Measurements from ENCODE around the gene PAPSS2. TPM values are rescaled to one million over a fixed set of nuclear protein-coding genes. Genes with fewer than 3 reads are reported as not detected.

The PAPSS2 gene
- total RNA-seq, 1 experiment from 2014 or later, result 25.8 TPM

- DNase-seq, result no peak
- Histone ChIP-seq H3K36me3 (replicated peaks; ENCODE audit: control insufficient read depth, insufficient read depth, low read length) (peaks cover 2% of the 10 kb centered on the region), H3K4me3 (ENCODE audit: insufficient read depth, low read depth, low read length) (no peak overlapping the region), H3K27me3 (ENCODE audit: control insufficient read depth, insufficient read depth, low read length) (no peaks in the 10 kb centered on the region; the same call in 1 of the 2 replicates)
These were observed 112.3 kb downstream of the PAPSS2 start for GRCh38 chr10:87771871-87772500.

DNA sequence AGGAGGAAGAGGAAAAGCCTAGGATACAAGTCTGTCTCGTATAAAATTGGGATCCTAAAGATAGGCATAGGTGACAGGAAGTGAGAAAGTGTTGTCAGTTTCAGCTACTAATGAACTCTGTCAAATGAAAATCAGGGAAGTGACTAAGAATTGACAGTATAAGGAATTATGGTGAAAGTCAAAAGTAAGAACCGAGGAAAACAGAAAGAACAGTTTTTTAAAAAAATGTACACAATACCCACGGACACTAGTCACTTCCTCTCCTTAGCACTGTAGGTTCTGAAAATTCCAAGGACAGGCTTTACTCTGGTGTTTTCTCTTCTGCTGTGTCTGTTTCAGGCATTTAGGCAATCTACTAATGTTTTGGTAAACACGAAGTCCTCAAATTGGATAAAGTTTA lies 116.1 kb downstream of the PAPSS2 start:
- Histone ChIP-seq H3K27me3 (ENCODE audit: control insufficient read depth, insufficient read depth, low read length) (no peaks in the 10 kb centered on the region; the same call in 1 of the 2 replicates), H3K4me3 (ENCODE audit: insufficient read depth, low read depth, low read length) (no peak overlapping the region), H3K36me3 (replicated peaks; ENCODE audit: control insufficient read depth, insufficient read depth, low read length) (no peaks in the 10 kb centered on the region; the same call in none of the 2 replicates)
- no peak for DNase-seq

DNA sequence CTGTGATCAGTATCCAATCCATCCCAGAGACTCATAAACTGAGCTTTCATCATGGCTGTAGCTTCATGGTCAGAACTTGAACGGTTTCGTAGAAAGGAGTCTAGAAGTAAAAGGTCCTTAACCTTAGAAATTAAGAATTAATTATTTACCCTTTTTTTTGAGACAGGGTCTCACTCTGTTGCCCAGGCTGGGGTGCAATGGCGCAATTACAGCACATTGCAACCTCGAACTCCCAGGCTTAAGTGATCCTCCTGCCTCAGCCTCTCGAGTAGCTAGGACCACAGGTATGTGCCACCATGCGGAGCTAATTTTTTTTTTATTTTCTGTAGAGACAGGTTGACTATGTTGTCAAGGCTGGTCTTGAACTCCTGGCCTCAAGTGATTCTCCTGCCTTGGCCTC lies 116.7 kb downstream of the PAPSS2 start:
- Histone ChIP-seq H3K27me3 (ENCODE audit: control insufficient read depth, insufficient read depth, low read length) (no peaks in the 10 kb centered on the region; the same call in 1 of the 2 replicates), H3K4me3 (ENCODE audit: insufficient read depth, low read depth, low read length) (no peak overlapping the region), H3K36me3 (replicated peaks; ENCODE audit: control insufficient read depth, insufficient read depth, low read length) (no peaks in the 10 kb centered on the region; the same call in none of the 2 replicates)
- no peak for DNase-seq

GRCh38 chr10:87781545-87781944 lies 121.9 kb downstream of the PAPSS2 start:
- no peaks in the 10 kb centered on the region; the same call in 1 of the 2 replicates for H3K36me3 ChIP-seq (replicated peaks; ENCODE audit: control insufficient read depth, insufficient read depth, low read length)
- H3K4me3 ChIP-seq (ENCODE audit: insufficient read depth, low read depth, low read length), result no peak overlapping the region
- no peak for DNase-seq
- H3K27me3 ChIP-seq (ENCODE audit: control insufficient read depth, insufficient read depth, low read length), result no peaks in the 10 kb centered on the region

GRCh38 chr10:87782721-87783120 lies 123.0 kb downstream of the PAPSS2 start:
- DNase-seq, result no peak
- H3K36me3 ChIP-seq (replicated peaks; ENCODE audit: control insufficient read depth, insufficient read depth, low read length), result no peaks in the 10 kb centered on the region; the same call in 1 of the 2 replicates
- H3K4me3 ChIP-seq (ENCODE audit: insufficient read depth, low read depth, low read length), result no peak overlapping the region
- H3K27me3 ChIP-seq (ENCODE audit: control insufficient read depth, insufficient read depth, low read length), result no peaks in the 10 kb centered on the region

DNA sequence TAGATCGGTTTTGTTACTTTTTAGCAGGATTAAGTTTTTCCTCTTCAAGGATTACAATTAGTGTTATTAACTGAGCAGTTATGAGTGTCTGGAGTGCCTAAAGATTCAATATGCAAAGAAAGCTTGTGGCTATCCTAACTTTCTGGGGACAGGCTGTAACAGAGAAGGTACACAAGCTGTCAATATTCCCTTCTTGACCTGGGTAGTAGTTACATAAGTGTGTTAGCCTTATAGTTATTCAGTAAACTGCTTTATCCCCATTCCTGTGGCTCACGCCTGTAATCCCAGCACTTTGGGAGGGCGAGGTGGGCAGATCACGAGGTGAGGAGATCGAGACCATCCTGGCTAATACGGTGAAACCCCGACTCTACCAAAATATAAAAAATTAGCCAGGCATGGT lies 126.7 kb downstream of the PAPSS2 start:
- Histone ChIP-seq H3K4me3 (ENCODE audit: insufficient read depth, low read depth, low read length) (no peak overlapping the region), H3K36me3 (replicated peaks; ENCODE audit: control insufficient read depth, insufficient read depth, low read length) (no peaks in the 10 kb centered on the region; the same call in 1 of the 2 replicates), H3K27me3 (ENCODE audit: control insufficient read depth, insufficient read depth, low read length) (no peaks in the 10 kb centered on the region)
- DNase-seq, result no peak

DNA sequence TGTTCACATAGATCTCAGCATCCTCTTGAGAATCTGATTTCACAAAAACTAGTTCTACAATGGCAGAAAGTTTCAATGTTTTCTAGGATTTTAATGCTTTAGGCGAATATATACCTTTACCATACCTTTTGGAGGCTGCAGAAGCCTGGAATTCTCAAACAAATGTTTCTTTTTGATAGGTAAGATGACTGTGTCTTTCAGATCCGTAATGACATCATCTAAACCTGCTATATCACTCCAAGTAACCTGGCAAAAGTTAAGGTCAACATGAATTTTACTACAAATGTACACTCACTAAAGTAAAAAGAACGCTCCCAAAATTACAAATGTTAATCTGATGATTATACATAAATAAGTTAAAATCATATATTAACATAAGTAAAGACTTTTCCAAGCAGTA lies 130.5 kb downstream of the PAPSS2 start:
- Histone ChIP-seq H3K36me3 (replicated peaks; ENCODE audit: control insufficient read depth, insufficient read depth, low read length) (no peaks in the 10 kb centered on the region; the same call in 1 of the 2 replicates), H3K4me3 (ENCODE audit: insufficient read depth, low read depth, low read length) (no peak overlapping the region), H3K27me3 (ENCODE audit: control insufficient read depth, insufficient read depth, low read length) (no peaks in the 10 kb centered on the region)
- DNase-seq, result no peak

- no peak overlapping the region for H3K4me3 ChIP-seq (ENCODE audit: insufficient read depth, low read depth, low read length)
- H3K27me3 ChIP-seq (ENCODE audit: control insufficient read depth, insufficient read depth, low read length), result no peaks in the 10 kb centered on the region
- H3K36me3 ChIP-seq (replicated peaks; ENCODE audit: control insufficient read depth, insufficient read depth, low read length), result no peaks in the 10 kb centered on the region; the same call in none of the 2 replicates
- no peak for DNase-seq
These were observed 134.6 kb downstream of the PAPSS2 start for GRCh38 chr10:87794285-87794684.

Other genes starting within 250 kb of the PAPSS2 start
- 23.7 and 26.2 TPM in 2 replicates for gene MINPP1, start 155.0 kb upstream of the PAPSS2 start, total RNA-seq (2014; rRNA removed; shearing (Covaris generic))
- 37.5 and 47.2 TPM in 2 replicates for gene ATAD1, start 158.3 kb downstream of the PAPSS2 start, total RNA-seq (2014; rRNA removed; shearing (Covaris generic))
- 0.10 and 0.15 TPM in 2 replicates for gene KLLN, start 203.7 kb downstream of the PAPSS2 start, total RNA-seq (2014; rRNA removed; shearing (Covaris generic))
- 25.5 and 53.6 TPM in 2 replicates for gene PTEN, start 203.7 kb downstream of the PAPSS2 start, total RNA-seq (2014; rRNA removed; shearing (Covaris generic))